Measurements from ENCODE around the gene RAB3C.
A peak's percentile ranks its signal among the peaks of the same experiment; 100 is the strongest.

RAB3C gene

GRCh38 chr5:58842852-58843251 is 260.0 kb downstream of the RAB3C start:
- DNase-seq = no peak

- DNase-seq = no peak
Measured at GRCh38 chr5:58844395-58844794, 261.5 kb downstream of the RAB3C start.

GRCh38 chr5:58847041-58847440 is 264.2 kb downstream of the RAB3C start:
- no peak for DNase-seq

- no peak for DNase-seq
Measured at GRCh38 chr5:58849223-58849622, 266.3 kb downstream of the RAB3C start.

GRCh38 chr5:58849921-58850667 is 267.2 kb downstream of the RAB3C start:
- DNase-seq = peak; percentile 6

GRCh38 chr5:58851153-58851552 is 268.3 kb downstream of the RAB3C start:
- no peak for DNase-seq

- DNase-seq = no peak
Measured at GRCh38 chr5:58851571-58851970, 268.7 kb downstream of the RAB3C start.

GRCh38 chr5:58852566-58852965 is 269.7 kb downstream of the RAB3C start:
- no peak for DNase-seq

GRCh38 chr5:58854441-58854840 is 271.6 kb downstream of the RAB3C start:
- no peak for DNase-seq

GRCh38 chr5:58855851-58856739 is 273.2 kb downstream of the RAB3C start:
- no peak for DNase-seq

GRCh38 chr5:58857609-58858008 is 274.7 kb downstream of the RAB3C start:
- DNase-seq = no peak

- no peak for DNase-seq
Measured at GRCh38 chr5:58860680-58861079, 277.8 kb downstream of the RAB3C start.

GRCh38 chr5:58868931-58869330 is 286.1 kb downstream of the RAB3C start:
- no peak for DNase-seq

- peak; percentile 39 for DNase-seq
Measured at GRCh38 chr5:58871648-58872242, 288.9 kb downstream of the RAB3C start.

- no peak for DNase-seq
Measured at GRCh38 chr5:58872670-58873273, 289.9 kb downstream of the RAB3C start.

GRCh38 chr5:58875599-58875998 is 292.7 kb downstream of the RAB3C start:
- DNase-seq = no peak

- DNase-seq = no peak
Measured at GRCh38 chr5:58885260-58885659, 302.4 kb downstream of the RAB3C start.

GRCh38 chr5:58886315-58887207 is 303.7 kb downstream of the RAB3C start:
- peak; percentile 67 for DNase-seq

GRCh38 chr5:58887311-58887710 is 304.4 kb downstream of the RAB3C start:
- no peak for DNase-seq

GRCh38 chr5:58887721-58888409 is 305.0 kb downstream of the RAB3C start:
- no peak for DNase-seq

GRCh38 chr5:58890265-58890664 is 307.4 kb downstream of the RAB3C start:
- DNase-seq = no peak

- DNase-seq = no peak
Measured at GRCh38 chr5:58890701-58891085, 307.8 kb downstream of the RAB3C start.

Measured in CD4-positive, alpha-beta T cell treated with Interleukin-21 for 1 hour (primary cell).